HG02852 (cell line): ENCODE measurements around the gene HOXB6.

Experiments used
- ATAC-seq: cut with Tn5 transposase; IDR thresholded peaks from one replicate; pipeline ENCODE4 v1.9.1; 2021; ENCODE audit warnings: mild to moderate bottlenecking, moderate library complexity; ENCODE audit not compliant: unreplicated experiment

Gene HOXB6

GRCh38 chr17:48624118-48624517 is 19.3 kb upstream of the HOXB6 start:
- no peak for ATAC-seq

- ATAC-seq, result no peak
These were observed 18.8 kb upstream of the HOXB6 start for GRCh38 chr17:48623583-48623982.

- ATAC-seq, result no peak
These were observed 18.1 kb upstream of the HOXB6 start for GRCh38 chr17:48622857-48623256.

GRCh38 chr17:48621410-48622392 is 16.9 kb upstream of the HOXB6 start:
- no peak for ATAC-seq

GRCh38 chr17:48620461-48621139 is 15.8 kb upstream of the HOXB6 start:
- no peak for ATAC-seq

GRCh38 chr17:48619826-48620449 is 15.2 kb upstream of the HOXB6 start:
- no peak for ATAC-seq

GRCh38 chr17:48618256-48618896 is 13.6 kb upstream of the HOXB6 start:
- no peak for ATAC-seq

GRCh38 chr17:48617471-48618255 is 12.9 kb upstream of the HOXB6 start:
- no peak for ATAC-seq

GRCh38 chr17:48616717-48617470 is 12.1 kb upstream of the HOXB6 start:
- no peak for ATAC-seq

- no peak for ATAC-seq
These were observed 11.4 kb upstream of the HOXB6 start for GRCh38 chr17:48615963-48616716.

GRCh38 chr17:48615047-48615962 is 10.5 kb upstream of the HOXB6 start, which contains the start of gene HOXB8:
Gene HOXB8 (minus strand): TSS chr17:48615292. CDS start chr17:48614704, 588 bp downstream.
- no peak for ATAC-seq

GRCh38 chr17:48613862-48614694 is 9.3 kb upstream of the HOXB6 start:
- no peak for ATAC-seq

GRCh38 chr17:48612854-48613691 is 8.3 kb upstream of the HOXB6 start:
- ATAC-seq, result no peak

GRCh38 chr17:48612456-48612853 is 7.7 kb upstream of the HOXB6 start:
- no peak for ATAC-seq

GRCh38 chr17:48611681-48612455 is 7.1 kb upstream of the HOXB6 start:
- ATAC-seq, result no peak
